Progenitor cell of endocrine pancreas (in vitro differentiated cells): ENCODE data around the gene CCND1. TPM values are rescaled to one million over a fixed set of nuclear protein-coding genes. Genes with fewer than 3 reads are reported as not detected.

ENCODE experiments used
- DNase-seq: peaks from one replicate; pipeline ENCODE4 v3.0.0; 2021; ENCODE audit warnings: low spot score; ENCODE audit not compliant: unreplicated experiment
- H3K27ac Mint-ChIP-seq: 2 replicates; pipeline ENCODE4 v1.8.0; 2021; ENCODE audit warnings: mild to moderate bottlenecking, moderate library complexity, mixed read lengths
- H3K27me3 Mint-ChIP-seq: 2 replicates; pipeline ENCODE4 v1.8.0; 2021; ENCODE audit warnings: mixed read lengths
- H3K36me3 Mint-ChIP-seq: 2 replicates; pipeline ENCODE4 v1.8.0; 2022; ENCODE audit warnings: mixed read lengths; ENCODE audit not compliant: insufficient read depth
- H3K4me1 Mint-ChIP-seq: 2 replicates; pipeline ENCODE4 v1.8.0; 2021; ENCODE audit warnings: low read depth, mixed read lengths
- H3K4me3 Mint-ChIP-seq: 2 replicates; pipeline ENCODE4 v1.8.0; 2021; ENCODE audit warnings: low read depth, mild to moderate bottlenecking, moderate library complexity, mixed read lengths
- H3K9me3 Mint-ChIP-seq: 2 replicates; pipeline ENCODE4 v1.8.0; 2021; ENCODE audit warnings: low read depth, mixed read lengths
- CTCF ChIP-seq: fragments of 200-600 bp; sonication (generic); IDR thresholded peaks from one replicate; pipeline ENCODE4 v1.5.0; 2021; ENCODE audit warnings: antibody characterized with exemption, mild to moderate bottlenecking; ENCODE audit not compliant: unreplicated experiment
- total RNA-seq: library from RNA; stranded (reverse); gene quantifications from 2 replicates; pipeline ENCODE4 v1.2.1, GENCODE V29; 2021

Gene CCND1
- total RNA-seq, 1 donor from 2014 or later: 437 TPM

DNA sequence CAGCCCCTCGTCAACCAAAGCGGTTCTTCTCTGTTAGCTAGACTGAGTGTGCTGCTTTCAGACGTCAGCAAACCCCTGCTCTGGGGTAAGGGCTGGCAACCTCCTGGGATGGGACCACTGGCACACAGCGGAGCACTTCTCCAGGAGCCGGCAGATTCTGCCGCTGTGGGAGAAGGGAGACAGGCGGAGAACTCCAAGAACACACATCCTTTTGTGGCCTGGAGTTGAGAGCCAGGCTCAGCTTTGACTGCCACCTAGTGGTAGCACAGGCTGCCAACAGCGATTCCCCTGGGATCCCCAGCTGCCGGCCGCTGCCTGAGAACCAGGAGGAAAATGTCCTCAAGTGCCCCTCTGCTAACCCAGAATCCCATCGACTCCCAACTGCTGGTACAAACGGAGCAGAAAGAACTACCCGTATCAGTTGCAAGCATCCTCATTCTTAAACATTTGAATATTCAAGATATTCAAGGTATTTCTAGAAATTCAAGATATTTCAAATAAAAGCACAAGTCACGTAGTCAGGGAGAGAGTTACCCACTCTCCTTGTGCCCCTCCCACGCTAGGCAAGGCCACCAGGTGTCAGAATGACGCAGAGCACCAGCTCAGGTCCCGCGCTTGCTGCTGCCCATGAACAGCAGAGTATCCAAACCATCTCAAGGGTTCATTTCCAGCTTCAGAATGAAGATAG lies 29.3 kb downstream of the CCND1 start:
- TF ChIP-seq CTCF: peak; percentile 93
- DNase-seq: peak; percentile 73
- H3K9me3 Mint-ChIP-seq: no peaks in the 10 kb centered on the region
- no peak overlapping the region for H3K4me3 Mint-ChIP-seq
- peaks cover 15% of the 10 kb centered on the region for H3K36me3 Mint-ChIP-seq
- peaks cover 8% of the 10 kb centered on the region for H3K4me1 Mint-ChIP-seq
- no peaks in the 10 kb centered on the region for H3K27me3 Mint-ChIP-seq
- H3K27ac Mint-ChIP-seq: peak overlapping the region; percentile 85

- no peak for DNase-seq
- H3K36me3 Mint-ChIP-seq: peaks cover 13% of the 10 kb centered on the region
- peaks cover 9% of the 10 kb centered on the region for H3K4me1 Mint-ChIP-seq
- TF ChIP-seq CTCF: no peak
- H3K9me3 Mint-ChIP-seq: no peaks in the 10 kb centered on the region
- H3K27me3 Mint-ChIP-seq: no peaks in the 10 kb centered on the region
- H3K4me3 Mint-ChIP-seq: no peak overlapping the region
- no peak overlapping the region for H3K27ac Mint-ChIP-seq
Measured at GRCh38 chr11:69671734-69672465, 30.9 kb downstream of the CCND1 start.

DNA sequence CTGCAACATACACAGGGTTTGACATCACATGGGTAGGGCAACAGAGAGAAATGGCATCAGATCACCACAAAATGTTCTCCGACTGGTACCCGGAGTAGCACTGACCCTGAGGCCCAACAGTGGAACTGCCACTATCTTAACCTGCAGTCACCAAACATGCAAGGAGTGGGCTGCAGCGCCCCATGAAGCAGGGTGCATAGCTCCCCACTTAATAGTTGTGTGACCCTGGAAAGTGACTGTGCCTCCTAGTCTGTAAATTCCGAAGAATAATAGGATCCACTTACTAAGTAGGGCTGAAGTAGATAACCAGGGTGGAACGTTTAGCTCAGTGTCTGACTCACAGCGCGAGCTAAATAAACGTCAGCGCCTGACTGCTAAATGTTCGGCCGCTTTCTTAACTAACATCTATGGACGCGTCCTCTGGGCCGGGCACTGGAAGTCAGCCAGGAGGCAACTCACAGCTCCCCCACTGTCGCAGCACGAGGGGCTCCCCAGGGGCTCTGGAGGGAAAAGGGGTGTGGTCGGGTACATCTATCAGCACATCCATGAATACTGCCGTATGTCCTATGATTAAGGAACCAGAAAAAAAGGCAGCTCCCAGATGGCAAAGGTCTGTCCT lies 33.4 kb downstream of the CCND1 start:
- Mint-ChIP-seq H3K4me1 (peaks cover 9% of the 10 kb centered on the region), H3K36me3 (peaks cover 7% of the 10 kb centered on the region), H3K4me3 (peak overlapping the region; percentile 94), H3K27me3 (no peaks in the 10 kb centered on the region), H3K9me3 (no peaks in the 10 kb centered on the region), H3K27ac (peak overlapping the region; percentile 49)
- TF ChIP-seq CTCF: no peak
- no peak for DNase-seq

DNA sequence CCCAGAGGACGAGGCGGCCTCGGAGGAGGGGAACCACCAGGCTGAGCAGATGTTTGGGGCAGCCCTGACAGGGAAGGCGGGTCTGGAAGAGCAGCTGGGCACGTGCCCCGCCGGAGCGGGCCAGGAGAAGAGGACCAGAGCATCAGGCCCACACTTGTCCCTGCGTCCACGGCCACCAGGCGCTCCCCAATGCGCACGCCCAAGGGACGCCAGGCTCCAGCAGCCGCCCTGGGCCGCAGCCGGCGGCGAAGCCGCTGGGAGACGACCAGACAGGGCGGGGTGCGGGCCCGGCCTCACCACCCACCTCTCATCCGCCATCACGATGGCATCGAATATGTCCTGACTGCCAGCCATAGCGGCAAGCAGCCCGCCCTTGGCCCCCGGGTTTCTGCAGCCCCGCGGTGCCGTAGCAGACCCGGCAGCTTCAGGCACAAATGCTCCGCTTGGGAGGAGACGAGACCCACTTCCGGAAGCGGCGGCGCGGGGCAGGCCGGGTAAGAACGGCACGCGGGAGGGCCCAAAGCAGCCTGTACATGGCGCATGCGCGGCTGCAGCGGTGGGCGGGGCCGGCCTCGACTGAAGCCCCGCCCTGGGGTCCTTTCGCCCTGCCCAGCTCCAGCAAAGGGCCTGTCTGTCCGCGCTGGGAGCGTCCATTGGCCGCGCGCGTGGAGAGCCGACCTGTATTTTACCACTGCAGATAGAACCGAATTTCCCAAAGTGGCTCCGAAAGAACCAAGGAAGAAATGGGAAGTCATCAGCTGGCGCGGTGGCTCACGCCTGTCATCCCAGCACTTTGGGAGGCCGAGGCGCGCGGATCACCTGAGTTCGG lies 34.1 kb downstream of the CCND1 start, which contains the start of gene LTO1:
Gene LTO1, minus strand, starts transcription at position 468 of the 829 bp plus-strand sequence. Its CDS starts 114 bp downstream, at position 354.
- no peaks in the 10 kb centered on the region for H3K9me3 Mint-ChIP-seq
- H3K36me3 Mint-ChIP-seq: peaks cover 5% of the 10 kb centered on the region
- peak; percentile 96 for DNase-seq
- H3K4me3 Mint-ChIP-seq: peak within 1 kb of the TSS; percentile 94
- H3K27me3 Mint-ChIP-seq: no peaks in the 10 kb centered on the region
- peak within 1 kb of the TSS; percentile 94 for H3K27ac Mint-ChIP-seq
- TF ChIP-seq CTCF: peak; percentile 12
- peaks cover 9% of the 10 kb centered on the region for H3K4me1 Mint-ChIP-seq

- TF ChIP-seq CTCF: no peak
- Mint-ChIP-seq H3K36me3 (peaks cover 3% of the 10 kb centered on the region), H3K4me1 (peaks cover 9% of the 10 kb centered on the region), H3K4me3 (no peak overlapping the region), H3K27ac (no peak overlapping the region), H3K27me3 (no peaks in the 10 kb centered on the region), H3K9me3 (no peaks in the 10 kb centered on the region)
- no peak for DNase-seq
Measured at GRCh38 chr11:69677749-69678148, 36.8 kb downstream of the CCND1 start.
